ENCODE measurements around the gene CASP3.
A peak's percentile ranks its signal among the peaks of the same experiment; 100 is the strongest.
"Not testable (repeated sequence)": the region's sequence is repeated elsewhere in the genome, so short reads cannot be mapped to it uniquely, and the experiment has no call there.

The CASP3 gene

DNA sequence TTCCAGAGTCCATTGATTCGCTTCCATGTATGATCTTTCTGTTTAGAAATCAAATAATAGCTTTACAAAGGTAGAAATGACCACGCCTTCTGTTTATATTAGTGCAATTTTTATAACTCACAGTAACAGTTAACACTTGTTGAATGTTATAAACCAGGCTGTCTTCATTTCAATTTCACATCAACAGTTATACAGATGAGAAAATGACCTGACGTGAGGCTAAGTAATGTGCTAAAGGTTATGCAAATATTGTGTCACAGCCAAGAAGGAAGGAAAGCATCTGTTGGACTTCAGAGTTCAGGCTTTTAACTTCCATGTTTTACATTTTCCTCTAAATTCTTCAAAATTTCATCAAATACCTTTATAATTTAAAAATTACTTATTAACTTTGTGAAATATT, 13.9 kb downstream of the CASP3 start:
- DNase-seq (ENCODE audit: low read depth) = no peak

DNA sequence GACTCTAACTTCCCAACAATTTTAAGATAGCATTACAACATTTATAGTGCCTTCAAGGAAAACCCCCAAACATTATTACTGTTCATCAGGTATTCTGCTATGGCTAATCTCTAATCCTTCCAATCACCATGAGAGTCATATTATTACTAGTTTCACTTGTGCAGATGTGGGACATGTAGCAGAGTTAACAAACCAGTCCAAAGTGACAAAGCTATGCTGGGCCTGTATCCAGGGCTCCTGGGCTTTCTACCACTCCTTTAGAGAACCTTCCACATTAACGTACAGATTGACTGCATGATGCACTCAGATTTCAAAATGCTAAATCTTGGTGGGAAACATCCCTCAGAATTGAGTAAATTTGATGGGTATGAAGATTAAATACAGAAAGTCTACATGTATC, 16.4 kb downstream of the CASP3 start:
- no peak for DNase-seq (ENCODE audit: low read depth)

DNA sequence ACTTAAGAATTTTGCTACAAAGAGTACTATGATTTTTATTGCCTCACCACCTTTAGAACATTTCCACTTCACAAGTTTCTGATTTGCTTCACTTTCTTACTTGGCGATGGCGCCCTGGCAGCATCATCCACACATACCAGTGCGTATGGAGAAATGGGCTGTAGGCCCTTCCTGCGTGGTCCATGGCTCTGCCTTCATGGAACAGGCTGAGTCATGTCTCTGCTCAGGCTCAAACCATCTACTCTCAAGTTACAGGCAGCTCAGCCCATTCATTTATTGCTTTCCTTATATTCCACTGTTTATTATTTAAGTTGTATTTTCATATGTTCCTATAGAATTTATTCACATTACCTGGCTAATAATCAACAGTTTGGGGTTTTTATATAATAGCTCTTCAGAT, 21.1 kb downstream of the CASP3 start:
- no peak for DNase-seq (ENCODE audit: low read depth)

DNA sequence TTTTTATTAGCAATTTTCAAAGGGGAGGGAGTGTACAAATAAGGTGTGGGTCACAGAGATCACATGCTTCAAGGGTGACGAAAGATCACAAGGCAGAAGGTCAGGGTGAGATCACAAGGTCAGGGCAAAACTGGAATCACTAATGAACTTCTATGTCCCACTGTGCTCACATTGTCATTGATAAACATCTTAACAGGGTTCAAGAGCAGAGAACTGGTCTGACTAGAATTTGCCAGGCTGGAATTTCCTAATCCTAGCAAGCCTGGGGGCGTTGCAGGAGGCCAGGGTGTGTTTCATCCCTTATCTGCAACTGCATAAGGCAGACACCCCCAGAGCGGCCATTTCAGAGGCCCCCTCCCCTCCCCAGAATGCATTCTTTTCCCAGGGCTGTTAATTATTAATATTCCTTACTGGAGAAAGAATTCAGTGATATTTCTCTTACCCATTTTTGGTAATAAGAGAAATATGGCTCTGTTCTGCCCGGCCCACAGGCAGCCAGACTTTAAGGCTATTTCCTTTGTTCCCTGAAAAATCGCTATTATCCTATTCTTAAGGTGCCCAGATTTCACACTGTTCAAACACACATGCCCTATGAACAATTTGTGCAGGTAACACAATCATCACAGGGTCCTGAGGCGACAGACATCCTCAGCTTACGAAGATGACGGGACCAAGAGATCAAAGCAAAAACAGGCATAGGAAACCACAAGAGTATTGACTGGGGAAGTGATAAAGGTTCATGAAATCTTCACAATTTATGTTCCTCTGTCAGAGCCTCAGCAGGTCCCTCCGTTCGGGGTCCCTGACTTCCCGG, 23.3 kb downstream of the CASP3 start:
- DNase-seq (ENCODE audit: low read depth) = not testable (repeated sequence)

DNA sequence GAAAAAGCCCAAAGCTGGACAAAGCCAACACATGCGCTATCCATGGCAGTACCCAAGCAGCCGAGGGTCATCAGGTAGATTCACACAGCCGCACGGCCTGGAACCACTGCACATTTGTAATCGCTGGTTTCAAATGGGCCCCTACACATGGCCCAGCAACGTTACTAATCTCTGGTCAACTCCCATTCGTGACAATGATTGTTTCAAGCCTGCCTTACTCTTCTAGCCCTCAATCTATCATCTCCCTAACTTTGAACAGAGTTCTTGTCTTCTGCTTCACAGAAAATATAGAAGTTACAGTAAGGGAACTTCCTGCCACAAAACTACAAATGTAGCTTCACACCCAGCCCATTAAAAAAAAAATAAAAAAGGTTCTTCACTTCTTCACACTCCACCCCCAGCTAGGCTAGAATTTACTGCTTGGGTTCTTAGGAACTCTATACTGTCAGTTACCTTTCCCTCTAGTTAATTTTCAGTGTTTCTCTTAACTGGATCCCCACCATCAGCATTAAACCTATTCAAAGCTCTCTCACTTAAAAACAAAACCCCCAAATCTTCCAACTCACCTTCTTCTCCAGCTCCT, 24.2 kb downstream of the CASP3 start:
- DNase-seq (ENCODE audit: low read depth) = no peak

DNA sequence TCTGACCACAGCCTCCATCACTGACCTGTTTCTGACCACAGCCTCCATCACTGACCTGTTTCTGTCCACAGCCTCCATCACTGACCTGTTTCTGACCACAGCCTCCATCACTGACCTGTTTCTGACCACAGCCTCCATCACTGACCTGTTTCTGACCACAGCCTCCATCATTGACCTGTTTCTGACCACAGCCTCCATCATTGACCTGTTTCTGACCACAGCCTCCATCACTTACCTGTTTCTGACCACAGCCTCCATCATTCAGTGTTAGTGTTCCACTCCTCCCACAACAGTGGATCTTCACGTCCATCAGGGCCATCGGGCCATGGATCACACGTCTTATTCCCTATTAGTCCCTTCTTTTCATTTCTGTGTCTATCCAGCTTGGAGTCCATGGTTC, 24.7 kb downstream of the CASP3 start:
- not testable (repeated sequence) for DNase-seq (ENCODE audit: low read depth)

DNA sequence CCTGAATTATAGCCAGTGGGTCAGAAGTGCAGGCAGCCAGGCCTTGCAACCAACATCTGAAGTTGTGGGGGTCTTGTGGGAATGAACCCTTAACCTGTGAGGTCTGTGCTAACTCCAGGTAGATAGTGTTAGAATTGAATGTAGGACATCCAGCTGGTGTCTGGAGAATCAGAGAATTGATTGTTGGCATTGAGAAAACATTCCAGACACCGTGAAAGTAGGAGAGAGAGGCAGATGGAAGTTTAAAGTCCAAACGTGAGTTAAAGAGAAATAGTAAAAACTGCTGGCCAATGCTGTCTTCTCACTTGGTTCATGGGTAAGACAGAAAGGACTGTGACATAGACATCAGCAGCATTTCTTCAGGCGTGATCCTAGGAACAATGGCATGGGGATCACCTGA, 27.7 kb downstream of the CASP3 start:
- DNase-seq (ENCODE audit: low read depth) = no peak

DNA sequence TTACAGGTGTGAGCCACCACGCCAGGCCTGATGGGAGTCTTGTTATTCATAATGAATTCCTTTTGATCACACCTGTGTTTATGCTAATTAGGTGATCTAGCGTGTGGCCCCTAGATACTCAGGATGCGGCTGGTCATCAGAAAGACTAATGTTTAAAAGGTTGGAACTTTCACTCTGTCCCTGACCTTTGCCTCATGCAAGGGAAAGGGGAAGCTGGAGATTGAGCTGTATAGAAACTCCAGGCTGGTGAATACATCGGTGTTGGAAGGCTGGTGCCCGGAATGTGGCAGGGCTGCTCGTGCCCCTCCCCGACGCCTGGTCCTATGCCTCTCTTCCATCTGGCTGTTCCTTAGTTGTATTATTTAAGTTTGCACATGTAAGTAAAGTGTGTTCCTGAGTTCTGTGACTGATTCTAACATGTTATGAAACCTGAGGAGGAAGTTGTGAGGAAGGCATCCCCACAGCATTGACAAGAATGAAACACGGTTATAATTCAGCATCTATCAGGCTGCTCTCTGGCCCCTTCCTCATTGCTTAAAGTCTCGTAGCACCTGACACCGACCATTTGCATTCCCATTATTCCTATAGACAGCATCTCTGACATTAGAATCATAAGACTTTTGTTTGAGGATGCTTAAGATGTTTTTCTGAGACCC, 28.9 kb downstream of the CASP3 start:
- DNase-seq (ENCODE audit: low read depth) = no peak

DNA sequence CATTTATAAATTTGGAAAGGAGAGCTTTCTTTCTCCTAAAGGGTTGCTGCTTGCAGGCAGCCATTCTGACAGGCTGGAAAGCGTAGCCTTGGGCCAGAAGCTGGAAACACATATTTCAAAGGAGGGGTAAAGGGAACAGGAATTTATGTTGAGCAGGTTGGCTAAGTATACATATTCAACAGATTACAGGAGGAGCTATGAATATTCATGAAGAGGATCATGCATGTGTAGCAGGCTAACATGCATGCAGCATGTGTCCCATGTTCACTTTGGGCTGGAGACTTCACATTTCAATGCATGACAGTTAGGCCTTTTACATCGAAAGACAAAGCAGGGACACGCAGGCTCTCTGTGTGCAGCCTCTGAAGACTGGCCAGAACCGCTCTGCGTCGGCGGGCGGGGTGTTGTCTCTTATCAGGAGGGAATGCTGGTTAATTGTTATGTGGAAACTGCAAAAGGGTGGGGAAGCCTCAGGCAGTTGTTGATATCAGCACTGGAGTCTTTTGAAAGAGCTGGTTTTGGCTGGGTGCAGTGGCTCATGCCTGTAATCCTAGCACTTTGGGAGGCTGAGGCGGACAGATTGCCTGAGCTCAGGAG, 31.5 kb downstream of the CASP3 start:
- DNase-seq (ENCODE audit: low read depth) = no peak

DNA sequence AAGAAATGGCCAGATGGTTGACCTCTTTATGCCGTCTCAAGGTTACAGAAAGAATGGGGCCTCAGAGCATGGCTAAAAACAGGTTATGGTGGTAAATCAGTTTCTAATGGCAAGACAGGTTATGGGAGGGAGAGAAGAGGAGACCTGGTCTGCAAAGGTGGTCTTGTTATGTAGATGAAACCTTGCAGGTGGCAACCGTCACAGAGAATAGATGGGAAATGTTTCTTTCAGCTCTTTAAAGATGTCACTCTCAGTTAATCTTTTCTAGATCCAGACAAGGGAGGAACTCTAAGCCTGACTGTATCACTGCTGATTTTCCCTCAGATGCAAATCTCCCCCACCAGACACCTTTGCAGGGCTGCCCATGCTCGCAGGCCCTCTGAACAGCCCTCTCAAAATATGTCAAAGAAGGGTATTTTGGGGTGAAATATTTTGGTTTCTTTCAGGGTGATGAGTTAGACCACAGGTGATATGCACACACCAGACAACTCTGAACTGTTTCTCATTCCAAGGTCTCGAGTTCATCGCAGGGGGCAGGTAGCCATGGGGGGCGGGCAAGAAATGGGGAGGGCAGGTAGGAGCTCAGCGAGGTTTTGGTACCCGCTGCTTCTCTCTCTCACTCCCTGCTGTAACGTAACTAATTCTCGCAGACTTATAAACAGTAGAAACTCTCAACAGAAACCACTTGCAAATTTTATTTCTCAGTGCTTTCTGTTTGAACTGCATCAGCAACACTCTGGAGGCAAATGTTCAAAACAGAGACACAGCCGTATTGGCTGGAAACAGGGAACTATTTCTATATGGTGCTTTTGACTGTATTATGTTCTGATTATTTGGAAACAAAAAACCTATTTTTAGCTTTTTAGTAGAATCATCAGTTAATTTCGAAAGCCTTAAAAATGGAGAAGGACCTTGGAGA, 32.4 kb downstream of the CASP3 start:
- DNase-seq (ENCODE audit: low read depth) = no peak

DNA sequence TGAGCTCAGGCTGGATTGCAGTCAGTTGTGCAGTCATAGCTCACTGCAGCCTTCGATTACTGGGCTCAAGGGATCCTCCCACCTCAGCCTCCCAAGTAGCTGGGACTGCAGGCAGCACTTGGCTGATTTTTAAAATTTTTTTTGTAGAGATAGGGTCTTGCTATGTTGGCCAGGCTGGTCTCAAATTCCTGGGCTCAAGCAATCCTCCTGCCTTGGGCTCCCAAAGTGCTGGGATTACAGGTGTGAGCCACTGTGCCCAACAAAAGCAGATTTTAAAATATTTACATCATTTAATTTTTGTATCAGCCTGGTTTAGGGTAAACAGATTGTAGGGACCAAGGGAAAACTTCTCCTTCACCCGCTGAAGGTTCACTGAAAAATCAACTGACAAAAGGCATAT, 33.1 kb downstream of the CASP3 start:
- not testable (repeated sequence) for DNase-seq (ENCODE audit: low read depth)

DNA sequence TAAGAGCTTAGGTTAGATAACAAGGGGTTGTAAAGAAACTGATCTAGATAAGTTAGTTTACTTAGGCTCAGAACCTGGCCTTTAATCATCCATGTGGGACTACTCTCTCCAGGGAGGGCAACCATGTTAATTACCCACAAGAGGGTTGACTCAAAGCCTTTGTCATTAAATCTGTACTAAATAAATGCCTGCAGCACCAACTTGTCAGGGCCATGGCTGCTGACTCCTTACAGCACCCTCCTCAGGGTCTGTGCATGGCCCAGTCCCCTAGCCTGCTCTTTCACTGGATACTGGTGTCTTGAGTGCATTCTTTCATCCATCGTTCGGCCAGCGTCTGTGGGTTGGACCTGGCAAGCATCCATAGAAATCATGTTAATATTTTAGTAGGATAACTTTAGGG, 34.7 kb downstream of the CASP3 start:
- no peak for DNase-seq (ENCODE audit: low read depth)

DNA sequence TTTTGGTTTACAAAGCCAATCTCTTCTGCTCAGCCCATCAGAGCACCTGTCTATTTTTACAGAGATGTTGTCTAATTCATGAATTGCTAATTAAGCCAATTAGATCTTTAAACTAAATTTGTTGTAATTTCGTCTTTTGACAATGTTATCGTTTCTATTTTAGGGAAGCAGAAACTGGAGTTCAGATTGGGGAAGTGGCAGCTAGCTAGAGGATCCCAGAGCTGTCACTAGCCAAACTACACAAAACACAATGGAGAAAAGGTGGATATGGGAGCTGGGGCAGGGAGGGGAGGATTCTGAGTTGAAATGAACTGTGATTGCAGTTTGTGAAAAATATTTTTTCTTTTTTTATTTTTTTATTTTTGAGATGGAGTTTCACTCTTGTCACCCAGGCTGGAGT, 35.8 kb downstream of the CASP3 start:
- no peak for DNase-seq (ENCODE audit: low read depth)

DNA sequence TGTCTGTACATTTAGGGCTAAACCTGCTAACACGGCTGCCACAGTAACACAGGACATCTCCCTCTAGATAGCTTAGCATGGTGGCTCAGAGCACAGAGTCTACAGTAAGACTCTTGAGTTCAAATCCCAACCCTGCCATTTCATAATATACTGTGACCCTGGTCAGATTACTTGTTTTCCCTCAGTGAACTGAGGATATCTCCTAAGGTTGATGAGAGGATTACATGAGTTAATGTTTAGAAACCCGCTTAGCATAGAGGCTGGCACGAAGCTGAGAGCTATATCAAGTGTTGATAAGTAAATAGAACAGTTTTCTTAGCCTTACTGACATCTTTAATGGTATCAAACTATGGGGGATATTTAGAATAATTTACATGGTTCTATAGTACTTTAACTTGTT, 37.2 kb downstream of the CASP3 start:
- DNase-seq (ENCODE audit: low read depth) = no peak

DNA sequence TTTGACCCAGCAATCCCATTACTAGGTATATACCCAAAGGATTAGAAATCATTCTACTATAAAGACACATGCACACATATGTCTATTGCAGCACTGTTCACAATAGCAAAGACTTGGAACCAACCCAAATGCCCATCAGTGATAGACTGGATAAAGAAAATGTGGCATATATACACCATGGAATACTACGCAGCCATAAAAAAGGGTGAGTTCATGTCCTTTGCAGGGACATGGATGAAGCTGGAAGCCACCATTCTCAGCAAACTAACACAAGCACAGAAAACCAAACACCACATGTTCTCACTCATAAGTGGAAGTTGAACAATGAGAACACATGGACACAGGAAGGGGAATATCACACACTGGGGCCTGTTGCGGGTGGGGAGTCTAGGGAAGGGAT, 41.8 kb downstream of the CASP3 start:
- not testable (repeated sequence) for DNase-seq (ENCODE audit: low read depth)

DNA sequence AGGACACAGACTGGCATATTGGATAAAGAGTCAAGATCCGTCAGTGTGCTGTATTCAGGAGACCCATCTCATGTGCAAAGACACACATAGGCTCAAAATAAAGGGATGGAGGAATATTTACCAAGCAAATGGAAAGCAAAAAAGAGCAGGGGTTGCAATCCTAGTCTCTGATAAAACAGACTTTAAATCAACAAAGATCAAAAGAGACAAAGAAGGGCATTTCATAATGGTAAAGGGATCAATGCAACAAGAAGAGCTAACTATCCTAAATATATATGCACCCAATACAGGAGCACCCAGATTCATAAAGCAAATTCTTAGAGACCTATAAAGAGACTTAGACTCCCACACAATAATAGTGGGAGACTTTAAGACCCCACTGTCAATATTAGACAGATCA, 46.4 kb downstream of the CASP3 start:
- not testable (repeated sequence) for DNase-seq (ENCODE audit: low read depth)

DNA sequence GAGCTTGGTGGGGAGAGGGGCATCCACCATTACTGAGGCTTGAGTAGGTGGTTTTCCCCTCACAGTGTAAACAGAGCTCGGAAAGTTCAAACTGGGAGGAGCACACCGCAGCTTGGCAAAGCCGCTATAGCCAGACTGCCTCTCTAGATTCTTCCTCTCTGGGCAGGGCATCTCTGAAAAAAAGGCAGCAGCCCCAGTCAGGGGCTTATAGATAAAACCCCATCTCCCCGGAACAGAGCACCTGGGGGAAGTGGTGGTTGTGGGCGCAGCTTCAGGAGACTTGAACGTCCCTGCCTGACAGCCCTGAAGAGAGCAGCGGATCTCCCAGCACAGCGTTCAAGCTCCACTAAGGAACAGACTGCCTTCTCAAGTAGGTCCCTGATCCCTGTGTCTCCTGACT, 48.3 kb downstream of the CASP3 start:
- DNase-seq (ENCODE audit: low read depth) = not testable (repeated sequence)

DNA sequence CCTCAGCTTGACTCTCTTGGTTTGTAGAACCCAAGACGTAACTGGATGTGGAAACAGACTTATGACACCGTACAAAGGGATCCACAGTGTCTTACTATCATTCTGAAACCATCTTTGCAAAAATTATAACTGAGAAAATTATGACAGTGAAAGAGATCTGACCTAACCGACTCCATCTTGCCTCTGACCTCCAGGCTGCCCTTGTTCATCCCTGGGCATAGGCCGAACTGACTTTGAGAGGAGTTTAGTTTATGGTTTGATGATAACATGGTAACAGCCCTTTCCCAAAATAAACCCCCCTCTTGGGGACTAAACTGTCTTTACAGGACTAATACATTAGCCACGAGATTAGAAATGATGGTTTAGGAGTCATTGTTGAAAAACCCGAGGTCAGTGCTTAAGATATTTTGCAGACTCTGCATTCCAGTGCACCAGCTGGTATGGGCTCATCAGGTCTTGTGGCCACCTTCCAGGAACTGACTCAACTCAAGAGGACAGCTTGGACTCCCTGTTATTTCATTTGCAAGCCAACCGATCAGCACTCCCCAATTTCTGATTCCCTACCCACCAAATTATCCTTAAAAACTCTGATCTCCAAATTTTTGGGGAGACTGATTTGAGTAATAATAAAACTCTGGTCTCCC, 49.6 kb downstream of the CASP3 start:
- peak; percentile 60 for DNase-seq (ENCODE audit: low read depth)

DNA sequence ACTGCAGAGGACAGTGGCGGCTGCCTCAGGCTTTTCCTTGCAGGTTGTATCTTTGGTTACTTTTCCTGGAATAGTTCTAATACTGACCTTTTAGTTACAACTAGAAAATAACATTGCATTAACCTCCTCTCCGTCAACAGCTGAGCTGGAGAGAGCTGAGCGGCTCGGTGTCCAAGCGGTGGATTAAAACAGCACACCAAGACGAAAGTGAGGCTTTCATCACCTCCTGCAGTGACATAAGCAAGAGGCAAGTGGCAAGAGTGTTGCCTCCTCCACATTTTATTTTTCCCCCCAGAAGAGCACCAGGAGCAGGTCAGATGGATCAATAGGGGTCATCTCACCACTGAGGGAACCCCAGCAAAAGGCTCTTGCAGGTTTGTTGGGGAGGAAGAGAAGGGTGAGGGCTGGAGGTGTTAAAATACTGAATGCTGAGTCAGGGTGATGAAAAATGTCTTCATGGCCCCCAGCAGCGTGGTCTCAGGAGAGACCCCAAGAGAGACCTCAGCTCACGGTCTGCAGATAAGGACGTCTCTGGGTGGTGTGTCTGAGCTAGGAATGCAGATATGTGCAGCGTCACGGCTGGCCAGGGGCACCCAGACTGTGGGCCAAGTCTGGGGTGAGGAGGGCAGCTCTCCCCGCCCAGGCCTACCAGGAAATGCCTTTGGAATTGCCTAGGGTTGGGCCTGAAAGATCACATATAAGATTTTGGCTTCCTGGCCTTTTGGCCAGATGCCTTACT, 50.3 kb downstream of the CASP3 start:
- DNase-seq (ENCODE audit: low read depth) = peak; percentile 3

DNA sequence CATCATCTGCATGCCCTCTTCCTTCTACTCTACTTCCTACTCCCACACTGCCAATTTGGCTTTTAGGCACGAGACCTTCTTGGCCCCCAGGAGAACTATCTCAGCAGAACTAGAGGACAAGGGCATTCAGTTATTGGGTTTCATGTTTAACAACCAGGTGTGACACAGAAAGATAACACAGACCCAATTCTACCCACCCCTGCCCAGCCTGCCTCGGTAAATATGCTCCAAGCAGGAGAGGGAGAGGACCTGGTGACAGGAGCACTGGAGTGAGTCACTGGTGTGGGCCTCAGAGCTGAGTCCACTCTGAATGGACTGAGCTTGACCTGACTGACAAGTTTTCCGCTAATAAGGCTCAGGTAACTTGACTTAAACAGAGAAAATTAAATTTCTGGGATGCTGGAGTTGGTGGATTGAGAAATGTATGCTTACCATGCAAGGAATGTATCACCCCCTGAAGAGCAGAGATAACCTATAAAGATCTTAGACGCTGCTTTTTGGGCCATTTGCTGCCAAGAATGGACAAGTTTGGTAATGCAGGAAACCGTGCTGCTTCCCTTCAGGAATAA, 52.5 kb downstream of the CASP3 start:
- no peak for DNase-seq (ENCODE audit: low read depth)

Measured in GM04503 (cell line).